Endometrial microvascular endothelial cells (primary cell): ENCODE data around the gene AFAP1L1. TPM values are rescaled to one million over a fixed set of nuclear protein-coding genes. Genes with fewer than 3 reads are reported as not detected.

ENCODE experiments used
- in situ Hi-C: cut with HindIII; loops from 2 replicates; pipeline ENCODE4 v1.10.0; 2017; ENCODE audit warnings: low sequenced_read_pairs, low pct_unique_long_range_greater_than_20kb; ENCODE audit errors: inconsistent ontology term
- total RNA-seq: library from RNA; depleted of rRNA; stranded (reverse); fragments of >200 nt; gene quantifications from one replicate; pipeline ENCODE4 v1.2.3, GENCODE V29; 2015; ENCODE audit errors: inconsistent ontology term

AFAP1L1 gene
- total RNA-seq, 1 donor from 2014 or later, result 41.8 TPM

DNA sequence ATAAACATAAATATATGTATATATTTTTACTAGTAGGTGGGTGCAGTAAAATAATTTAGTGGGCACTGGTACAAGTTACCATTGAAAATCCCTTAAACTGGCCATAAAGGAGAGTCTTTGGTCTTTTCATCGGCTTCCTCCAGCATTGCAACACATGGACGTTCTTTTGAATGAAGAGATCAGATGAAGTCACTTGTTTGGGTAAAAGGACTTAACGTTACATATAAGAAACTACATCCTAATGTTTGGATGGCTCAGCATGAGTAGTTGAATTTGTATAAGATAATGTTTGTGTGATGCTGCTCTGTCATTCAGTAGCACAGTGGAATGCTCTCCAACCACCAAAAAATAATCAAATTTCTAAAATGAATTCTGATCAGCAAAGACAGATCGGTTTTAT lies 31.6 kb downstream of the AFAP1L1 start:
- in situ Hi-C loops, result no loop called here

- in situ Hi-C loops, result no loop called here
These were observed 32.8 kb downstream of the AFAP1L1 start for GRCh38 chr5:149304195-149305078.

- in situ Hi-C loops, result no loop called here
These were observed 37.7 kb downstream of the AFAP1L1 start for GRCh38 chr5:149309354-149309753.

- in situ Hi-C loops, result no loop called here
These were observed 38.8 kb downstream of the AFAP1L1 start for GRCh38 chr5:149310488-149310887.

GRCh38 chr5:149310947-149311658 lies 39.4 kb downstream of the AFAP1L1 start:
- in situ Hi-C loops, result no loop called here

DNA sequence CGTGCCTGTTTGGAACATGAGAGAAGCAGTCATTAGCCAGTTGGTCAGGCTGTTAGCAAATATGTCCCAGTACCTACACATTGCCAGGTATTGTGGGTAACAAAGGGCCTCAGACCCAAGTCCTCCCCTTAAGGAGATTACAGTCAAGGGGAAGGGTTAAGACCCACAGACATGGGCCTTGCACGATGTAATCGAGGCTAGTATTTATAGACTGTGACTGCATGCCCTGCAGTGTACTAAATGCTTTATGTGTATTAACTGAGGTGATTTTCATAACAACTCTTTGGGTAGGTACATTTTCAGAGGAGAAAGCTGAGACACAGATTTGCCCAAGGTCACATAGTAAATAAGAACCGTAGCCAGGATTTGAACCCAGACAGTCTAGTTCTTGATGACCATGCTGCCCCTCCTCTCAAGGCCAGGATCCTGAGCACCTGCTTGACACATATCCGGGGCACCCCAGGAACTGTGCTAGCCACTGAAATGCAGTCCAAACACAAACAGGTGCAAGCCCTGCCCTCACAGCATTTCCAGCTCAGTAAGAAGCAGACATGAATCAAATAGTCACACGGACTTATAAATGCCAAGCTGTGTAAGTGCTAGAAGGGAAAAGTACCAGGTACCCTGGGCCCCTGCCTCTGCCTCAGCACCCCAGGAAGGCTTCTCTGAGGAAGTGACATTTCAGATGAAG lies 41.6 kb downstream of the AFAP1L1 start:
- in situ Hi-C loops, result no loop called here

GRCh38 chr5:149314571-149315111 lies 43.0 kb downstream of the AFAP1L1 start:
- in situ Hi-C loops, result no loop called here

GRCh38 chr5:149315753-149316152 lies 44.1 kb downstream of the AFAP1L1 start:
- in situ Hi-C loops, result no loop called here

DNA sequence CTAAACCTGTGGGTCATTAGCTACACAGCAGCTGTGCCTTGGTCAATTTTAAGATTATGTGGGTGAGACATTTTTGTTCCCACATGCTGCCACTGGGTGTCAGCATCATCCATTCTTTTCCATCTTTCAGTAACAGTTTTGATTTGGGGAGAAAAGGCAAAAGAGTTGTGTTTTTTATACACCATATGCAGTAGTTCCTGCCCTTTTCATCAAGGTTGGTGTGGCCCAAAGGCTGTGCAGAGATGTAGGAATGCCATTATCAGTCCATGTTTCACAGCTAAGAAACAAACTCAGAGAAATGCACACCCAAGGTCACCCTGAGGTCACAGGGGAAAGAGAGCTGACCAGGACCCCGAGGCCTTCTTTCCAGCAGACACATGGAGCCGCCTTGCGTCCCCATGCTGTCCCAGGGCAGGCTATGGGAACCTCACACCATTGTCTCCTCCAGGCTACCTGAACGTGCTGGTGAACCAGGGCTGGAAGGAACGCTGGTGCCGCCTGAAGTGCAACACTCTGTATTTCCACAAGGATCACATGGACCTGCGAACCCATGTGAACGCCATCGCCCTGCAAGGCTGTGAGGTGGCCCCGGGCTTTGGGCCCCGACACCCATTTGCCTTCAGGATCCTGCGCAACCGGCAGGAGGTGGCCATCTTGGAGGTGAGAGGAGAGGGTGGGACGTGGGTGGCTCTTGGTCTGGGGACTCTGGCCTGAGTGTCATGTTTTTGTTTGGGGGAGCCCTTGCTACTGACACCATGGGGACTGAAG lies 45.8 kb downstream of the AFAP1L1 start:
- in situ Hi-C loops, result no loop called here

GRCh38 chr5:149319174-149319573 lies 47.5 kb downstream of the AFAP1L1 start:
- in situ Hi-C loops, result no loop called here

DNA sequence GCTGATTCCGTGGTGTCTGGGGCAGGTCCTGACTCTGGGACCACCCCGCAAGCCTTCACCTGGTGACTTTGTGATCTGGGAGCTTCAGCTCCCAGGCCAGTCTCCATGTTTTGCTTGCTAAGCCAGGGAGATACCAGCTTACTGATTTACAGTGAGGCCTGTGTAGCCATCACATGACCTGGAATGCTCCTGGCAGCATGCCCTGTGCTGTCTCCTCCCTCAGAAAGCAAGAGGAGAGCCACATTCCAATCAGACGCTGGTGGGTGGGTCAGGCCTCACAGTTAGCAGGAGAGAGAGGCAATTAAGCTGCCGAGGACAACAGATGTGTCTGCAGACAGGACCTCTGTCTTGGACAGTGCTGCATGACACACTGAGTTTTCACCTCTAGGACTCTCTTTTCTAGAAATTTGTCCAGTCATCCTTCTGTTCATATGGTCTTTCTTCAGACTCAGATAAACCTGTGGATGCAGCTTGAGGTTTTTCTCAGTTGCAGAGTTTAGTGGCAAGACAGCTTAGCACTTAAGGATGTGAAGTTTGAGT lies 49.2 kb downstream of the AFAP1L1 start:
- in situ Hi-C loops, result no loop called here

DNA sequence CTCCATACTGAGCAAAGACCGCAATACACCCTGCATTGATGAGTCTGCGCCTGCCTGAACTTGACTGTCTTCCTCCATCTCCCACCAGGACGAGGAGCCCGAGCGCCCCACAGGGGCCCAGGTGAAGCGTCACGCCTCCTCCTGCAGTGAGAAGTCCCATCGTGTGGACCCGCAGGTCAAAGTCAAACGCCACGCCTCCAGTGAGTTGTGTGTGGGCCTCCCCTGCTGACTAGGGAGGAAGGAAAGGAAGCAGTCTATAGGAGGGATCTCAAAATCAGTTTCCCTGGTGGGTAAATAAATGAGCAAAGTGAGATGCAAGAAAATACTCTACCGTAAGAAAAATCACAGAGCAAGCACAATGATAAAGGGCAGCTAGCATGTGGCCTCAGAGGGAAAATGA lies 50.9 kb downstream of the AFAP1L1 start:
- in situ Hi-C loops, result no loop called here

DNA sequence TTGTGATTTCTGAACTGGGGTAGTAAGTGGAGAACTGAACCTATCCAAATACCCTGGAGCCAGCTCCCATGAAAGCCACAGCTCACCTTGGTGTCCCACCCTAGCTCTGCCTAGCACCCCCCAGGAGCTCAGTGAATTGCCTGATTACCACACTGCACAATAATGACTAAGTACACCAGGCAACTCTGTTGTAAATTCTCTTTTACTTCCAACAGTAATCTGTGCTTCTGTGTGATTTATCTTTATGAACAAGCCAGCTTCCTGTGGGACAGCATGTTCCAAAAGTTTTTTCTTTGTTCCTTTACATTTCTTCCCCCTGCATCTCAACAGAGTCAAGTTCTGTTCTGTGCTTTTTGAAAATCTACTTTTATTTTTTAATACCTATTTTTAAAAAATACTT lies 51.6 kb downstream of the AFAP1L1 start:
- in situ Hi-C loops, result no loop called here

DNA sequence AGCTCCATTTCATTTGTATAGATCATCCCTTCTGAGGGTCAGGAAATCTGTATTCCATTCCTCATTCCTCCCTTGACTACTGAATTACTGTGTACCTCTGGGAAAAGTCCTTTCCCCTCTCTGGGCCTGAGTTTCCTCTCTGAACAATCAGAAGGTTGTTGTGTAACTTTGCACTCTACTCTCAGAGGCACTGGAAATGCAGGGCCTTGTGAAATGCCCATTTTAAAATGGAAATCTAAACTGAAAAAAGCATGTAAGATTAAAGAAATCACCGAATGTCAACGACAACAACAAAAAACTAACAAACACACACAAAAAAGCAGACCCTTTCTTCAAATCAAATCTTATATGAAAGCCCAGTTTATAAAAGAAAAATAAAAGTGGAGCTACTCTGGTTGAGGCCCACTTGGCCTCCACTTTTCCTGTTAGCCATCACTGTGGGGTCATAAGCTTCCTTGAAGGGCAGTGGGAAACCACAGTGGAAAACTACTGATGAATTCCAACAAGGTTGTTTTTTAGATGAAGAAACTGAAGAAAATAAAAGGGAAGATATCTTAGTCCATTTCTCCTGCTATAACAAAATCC lies 52.1 kb downstream of the AFAP1L1 start:
- in situ Hi-C loops, result no loop called here

DNA sequence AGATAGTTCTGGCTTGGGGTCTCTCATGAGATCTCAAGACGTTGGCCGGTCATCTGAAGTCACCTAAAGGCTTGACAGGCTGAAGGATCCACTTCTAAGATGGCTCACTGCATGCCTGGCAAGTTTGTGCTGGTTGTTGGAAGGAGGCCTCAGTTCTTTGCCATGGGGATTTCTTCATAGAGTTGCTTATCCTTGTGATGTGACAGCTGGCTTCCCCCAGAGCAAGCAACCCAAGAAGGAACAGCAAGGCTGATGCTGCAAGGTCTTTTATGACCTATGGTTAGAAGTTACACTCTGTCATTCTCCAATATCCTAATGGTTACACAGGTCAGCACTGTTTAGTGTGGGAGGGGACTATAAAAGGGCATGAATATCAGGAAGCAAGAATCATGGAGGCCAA lies 53.0 kb downstream of the AFAP1L1 start:
- in situ Hi-C loops, result no loop called here

DNA sequence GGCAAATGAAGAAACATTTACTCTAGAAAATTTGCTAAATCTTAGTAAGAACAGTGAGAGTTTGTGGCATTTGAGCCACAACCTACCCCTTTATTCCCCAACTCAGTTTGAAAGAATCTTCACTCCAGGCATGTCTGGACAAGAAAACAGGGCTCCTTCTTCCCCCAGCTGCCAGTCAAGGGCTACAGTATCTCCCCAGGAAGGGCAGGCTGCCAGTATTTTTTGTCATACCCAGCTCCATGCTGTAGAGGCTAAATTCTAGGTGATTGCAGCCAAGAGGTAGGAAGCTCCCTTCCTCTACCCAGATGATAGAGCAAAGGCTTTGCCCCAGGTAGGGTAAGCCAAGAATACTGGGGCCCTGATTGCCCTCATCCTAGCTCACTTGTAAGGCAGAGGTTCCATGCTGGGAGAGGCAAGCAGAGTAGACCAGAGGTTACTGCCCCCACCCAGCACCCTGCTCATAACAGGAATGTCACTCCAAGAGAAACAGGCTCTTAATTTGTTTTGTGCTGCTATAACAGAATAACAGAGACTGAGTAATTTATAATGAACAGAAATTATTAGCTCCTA lies 53.6 kb downstream of the AFAP1L1 start:
- in situ Hi-C loops, result no loop called here

GRCh38 chr5:149325894-149326293 lies 54.2 kb downstream of the AFAP1L1 start:
- in situ Hi-C loops, result no loop called here

- in situ Hi-C loops, result no loop called here
These were observed 55.0 kb downstream of the AFAP1L1 start for GRCh38 chr5:149326611-149327010.
